ENCODE data around the gene ASTN2. TPM values are rescaled to one million over a fixed set of nuclear protein-coding genes. Genes with fewer than 3 reads are reported as not detected.

ASTN2 gene
- total RNA-seq, 1 donor from 2014 or later = 12.2 TPM

DNA sequence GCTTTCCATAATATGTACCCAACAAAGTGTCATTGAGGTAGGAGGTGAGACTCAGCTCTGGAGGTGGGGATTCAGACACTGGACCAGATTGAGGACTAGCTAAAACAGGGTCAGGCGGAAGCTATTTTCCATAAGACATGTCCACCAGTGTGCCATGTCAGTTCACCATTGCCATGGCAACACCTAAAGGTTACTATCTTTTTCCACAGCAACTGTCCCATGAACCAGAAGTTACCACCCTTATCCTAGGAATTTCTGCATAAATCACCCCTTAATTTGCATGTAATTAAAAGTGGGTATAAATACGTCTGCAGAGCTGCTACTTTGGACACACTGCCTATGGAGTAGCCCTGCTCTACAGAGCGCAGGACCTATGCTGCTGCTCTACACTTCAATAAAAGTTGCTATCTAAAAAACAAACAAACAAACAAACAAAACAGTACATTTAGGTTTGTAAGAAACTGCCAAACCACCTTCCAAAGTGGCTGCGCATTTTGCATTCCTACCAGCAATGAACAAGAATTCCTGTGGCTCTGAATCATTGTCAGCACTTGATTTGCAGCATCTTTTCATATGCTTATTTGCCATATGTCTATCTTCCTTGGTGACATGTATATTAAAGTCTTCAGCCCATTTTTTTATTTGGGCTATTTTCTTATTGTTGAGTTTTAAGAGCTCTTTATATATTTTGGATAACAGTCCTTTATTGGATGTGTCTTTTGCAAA lies 745.7 kb downstream of the ASTN2 start:
- H3K36me3 ChIP-seq (ENCODE audit: control insufficient read depth, insufficient read depth, low read length) = no peaks in the 10 kb centered on the region
- TF ChIP-seq, protein P1, sequence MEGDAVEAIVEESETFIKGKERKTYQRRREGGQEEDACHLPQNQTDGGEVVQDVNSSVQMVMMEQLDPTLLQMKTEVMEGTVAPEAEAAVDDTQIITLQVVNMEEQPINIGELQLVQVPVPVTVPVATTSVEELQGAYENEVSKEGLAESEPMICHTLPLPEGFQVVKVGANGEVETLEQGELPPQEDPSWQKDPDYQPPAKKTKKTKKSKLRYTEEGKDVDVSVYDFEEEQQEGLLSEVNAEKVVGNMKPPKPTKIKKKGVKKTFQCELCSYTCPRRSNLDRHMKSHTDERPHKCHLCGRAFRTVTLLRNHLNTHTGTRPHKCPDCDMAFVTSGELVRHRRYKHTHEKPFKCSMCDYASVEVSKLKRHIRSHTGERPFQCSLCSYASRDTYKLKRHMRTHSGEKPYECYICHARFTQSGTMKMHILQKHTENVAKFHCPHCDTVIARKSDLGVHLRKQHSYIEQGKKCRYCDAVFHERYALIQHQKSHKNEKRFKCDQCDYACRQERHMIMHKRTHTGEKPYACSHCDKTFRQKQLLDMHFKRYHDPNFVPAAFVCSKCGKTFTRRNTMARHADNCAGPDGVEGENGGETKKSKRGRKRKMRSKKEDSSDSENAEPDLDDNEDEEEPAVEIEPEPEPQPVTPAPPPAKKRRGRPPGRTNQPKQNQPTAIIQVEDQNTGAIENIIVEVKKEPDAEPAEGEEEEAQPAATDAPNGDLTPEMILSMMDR (IDR thresholded peaks at IDR 0.05; ENCODE audit: insufficient read depth, low read length, poor library complexity, severe bottlenecking) = no peak
- no peak overlapping the region for H3K4me3 ChIP-seq (ENCODE audit: low read depth, low read length)
- DNase-seq (ENCODE audit: low read depth) = no peak
- no peaks in the 10 kb centered on the region for H3K27me3 ChIP-seq (ENCODE audit: control insufficient read depth, insufficient read depth, low read length)

DNA sequence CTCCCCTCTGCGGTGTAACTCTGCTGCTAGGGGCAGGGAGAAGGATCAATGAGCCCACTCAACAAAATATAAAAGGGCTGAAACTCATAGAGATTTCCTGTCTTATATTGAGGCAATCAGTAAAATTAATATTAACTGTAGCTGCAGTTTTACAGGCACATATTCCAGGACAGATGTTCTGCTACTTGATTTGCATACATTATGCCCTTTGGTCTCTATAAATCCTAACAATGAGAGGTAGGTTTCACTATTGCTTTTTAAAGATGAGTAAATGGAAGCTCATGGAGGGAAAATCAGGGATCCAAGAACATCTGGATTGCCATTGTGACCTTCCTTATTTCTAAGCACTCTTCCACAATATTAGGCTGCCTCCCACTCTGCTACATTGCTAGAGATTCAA lies 751.3 kb downstream of the ASTN2 start:
- H3K36me3 ChIP-seq (ENCODE audit: control insufficient read depth, insufficient read depth, low read length) = no peaks in the 10 kb centered on the region
- H3K4me3 ChIP-seq (ENCODE audit: low read depth, low read length) = no peak overlapping the region
- TF ChIP-seq, protein P1 (IDR thresholded peaks at IDR 0.05; ENCODE audit: insufficient read depth, low read length, poor library complexity, severe bottlenecking) = no peak
- H3K27me3 ChIP-seq (ENCODE audit: control insufficient read depth, insufficient read depth, low read length) = no peaks in the 10 kb centered on the region
- DNase-seq (ENCODE audit: low read depth) = no peak

DNA sequence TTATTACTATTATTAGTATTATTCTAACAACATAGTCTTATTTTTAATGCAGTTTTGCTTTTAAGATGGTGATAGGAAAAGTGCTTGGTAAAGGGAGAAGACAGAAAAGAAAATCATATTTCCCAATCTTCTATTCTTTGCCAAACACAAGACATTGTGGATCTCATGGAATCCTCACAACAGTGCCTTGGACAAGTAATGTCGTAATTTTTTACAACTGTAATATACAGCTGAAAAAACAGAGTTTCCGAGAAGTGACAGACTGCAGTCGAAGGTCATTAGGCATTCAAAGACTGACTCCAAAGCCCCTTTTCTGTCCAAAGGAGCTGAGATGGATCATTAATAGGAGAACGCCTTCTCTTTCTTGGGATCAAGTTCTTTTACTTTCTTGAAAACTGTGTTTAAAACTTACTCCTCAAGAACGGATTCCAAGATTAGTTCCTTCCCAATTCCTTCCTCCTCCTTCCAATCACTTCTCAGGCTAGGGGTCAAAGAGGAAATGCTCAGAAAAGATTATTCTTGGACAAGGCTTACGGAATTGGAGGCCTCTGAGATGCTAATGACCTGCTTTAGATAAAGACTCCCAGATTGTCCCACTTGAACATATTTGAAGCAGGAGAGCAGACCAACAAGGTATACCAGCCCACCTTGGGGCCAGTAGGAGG lies 752.1 kb downstream of the ASTN2 start:
- TF ChIP-seq, protein P1 (IDR thresholded peaks at IDR 0.05; ENCODE audit: insufficient read depth, low read length, poor library complexity, severe bottlenecking) = no peak
- no peak overlapping the region for H3K4me3 ChIP-seq (ENCODE audit: low read depth, low read length)
- DNase-seq (ENCODE audit: low read depth) = no peak
- H3K36me3 ChIP-seq (ENCODE audit: control insufficient read depth, insufficient read depth, low read length) = no peaks in the 10 kb centered on the region
- no peaks in the 10 kb centered on the region for H3K27me3 ChIP-seq (ENCODE audit: control insufficient read depth, insufficient read depth, low read length)

DNA sequence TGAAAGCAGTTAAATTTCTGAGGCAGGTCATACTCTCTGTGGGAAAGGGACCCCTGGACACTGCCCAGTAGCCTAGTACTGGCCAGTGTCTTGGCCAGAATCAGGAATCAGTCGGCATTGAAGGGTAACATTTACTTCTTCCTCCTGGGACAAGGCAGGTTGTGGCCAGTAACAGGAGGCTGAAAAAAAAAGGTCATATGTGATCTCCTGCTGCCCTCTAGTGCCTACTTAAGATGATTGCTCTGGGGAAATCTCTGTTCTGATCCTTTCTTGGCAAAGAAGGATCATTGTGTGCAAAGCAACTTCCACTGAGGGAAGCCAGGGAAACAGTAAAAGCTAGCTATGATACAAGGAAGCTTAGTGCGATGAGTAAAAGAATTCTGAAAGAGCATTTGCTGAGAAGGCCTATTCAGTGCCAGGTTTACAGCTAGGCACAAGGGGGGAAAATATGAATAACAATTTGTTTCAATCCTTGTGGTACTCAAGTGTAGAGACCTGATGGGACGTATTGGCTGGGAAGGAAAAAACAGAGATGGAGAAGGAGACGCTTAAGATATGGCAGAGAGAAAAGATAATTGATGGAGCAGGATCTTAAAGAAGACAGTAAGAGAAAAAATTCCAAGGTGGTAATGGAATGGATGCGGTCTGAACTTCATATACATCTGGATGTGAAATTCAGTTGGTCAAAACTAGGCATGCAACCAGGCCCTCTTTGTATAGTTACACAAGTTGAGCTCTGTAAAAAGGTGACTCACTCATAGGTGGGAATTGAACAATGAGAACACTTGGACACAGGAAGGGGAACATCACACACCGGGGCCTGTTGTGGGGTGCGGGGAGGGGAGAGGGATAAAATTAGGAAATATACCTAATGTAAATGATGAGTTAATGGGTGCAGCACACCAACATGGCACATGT lies 753.6 kb downstream of the ASTN2 start:
- Histone ChIP-seq H3K4me3 (ENCODE audit: low read depth, low read length) (no peak overlapping the region), H3K27me3 (ENCODE audit: control insufficient read depth, insufficient read depth, low read length) (no peaks in the 10 kb centered on the region), H3K36me3 (ENCODE audit: control insufficient read depth, insufficient read depth, low read length) (no peaks in the 10 kb centered on the region)
- DNase-seq (ENCODE audit: low read depth) = peak; percentile 34
- TF ChIP-seq, protein P1 (IDR thresholded peaks at IDR 0.05; ENCODE audit: insufficient read depth, low read length, poor library complexity, severe bottlenecking) = peak; percentile 71

DNA sequence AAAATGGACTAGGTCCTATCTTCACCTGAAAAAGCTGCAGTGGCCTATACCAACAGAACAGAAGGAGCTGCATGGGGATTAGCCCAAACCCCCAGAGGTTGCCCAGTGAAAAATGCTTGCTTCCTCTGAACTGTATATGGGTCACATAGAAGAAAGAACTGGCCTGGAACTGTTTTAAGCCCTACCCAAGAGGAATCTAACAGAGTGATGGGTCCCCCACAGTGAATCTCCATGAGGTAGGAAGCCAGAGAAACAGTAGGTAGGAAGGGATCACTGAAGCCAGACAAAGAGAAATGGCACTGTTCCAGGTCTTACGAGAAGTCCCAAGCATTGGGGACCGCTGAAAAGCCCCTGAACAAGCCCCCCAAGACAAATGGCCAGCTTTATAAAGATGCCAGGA lies 756.6 kb downstream of the ASTN2 start:
- H3K4me3 ChIP-seq (ENCODE audit: low read depth, low read length) = no peak overlapping the region
- H3K27me3 ChIP-seq (ENCODE audit: control insufficient read depth, insufficient read depth, low read length) = no peaks in the 10 kb centered on the region
- no peaks in the 10 kb centered on the region for H3K36me3 ChIP-seq (ENCODE audit: control insufficient read depth, insufficient read depth, low read length)
- TF ChIP-seq, protein P1 (IDR thresholded peaks at IDR 0.05; ENCODE audit: insufficient read depth, low read length, poor library complexity, severe bottlenecking) = no peak
- no peak for DNase-seq (ENCODE audit: low read depth)
